H9 (cell line): Measurements from ENCODE around the gene DERL2. TPM values are rescaled to one million over a fixed set of nuclear protein-coding genes. Genes with fewer than 3 reads are reported as not detected.
A peak's percentile ranks its signal among the peaks of the same experiment; 100 is the strongest.

Experiments
- DNase-seq: peaks from one replicate; pipeline ENCODE4 v3.0.0-alpha.2; 2017
- H2AFZ ChIP-seq: one replicate; pipeline ENCODE4 v1.6.1; 2013; ENCODE audit warnings: mild to moderate bottlenecking, low read length, control low read depth, moderate library complexity
- H2AK5ac ChIP-seq: 2 replicates; pipeline ENCODE4 v1.6.1; 2013; ENCODE audit warnings: low read length, control low read depth, mixed read lengths; ENCODE audit not compliant: insufficient read length
- H2BK120ac ChIP-seq: one replicate; pipeline ENCODE4 v1.6.1; 2013; ENCODE audit warnings: low read depth, mild to moderate bottlenecking, low read length, control low read depth, inconsistent platforms; ENCODE audit not compliant: poor library complexity, severe bottlenecking
- H2BK12ac ChIP-seq: 2 replicates; pipeline ENCODE4 v1.6.1; 2013; ENCODE audit warnings: low read length, control low read depth, mixed read lengths, low read depth; ENCODE audit not compliant: insufficient read length
- H2BK15ac ChIP-seq: 2 replicates; pipeline ENCODE4 v1.6.1; 2013; ENCODE audit warnings: low read depth, low read length, control low read depth
- H2BK20ac ChIP-seq: one replicate; pipeline ENCODE4 v1.6.1; 2013; ENCODE audit warnings: low read depth, mild to moderate bottlenecking, low read length, control low read depth, inconsistent platforms; ENCODE audit not compliant: poor library complexity, severe bottlenecking
- H2BK5ac ChIP-seq: 2 replicates; pipeline ENCODE4 v1.6.1; 2013; ENCODE audit warnings: low read length, control low read depth, mixed read lengths; ENCODE audit not compliant: insufficient read length
- H3K14ac ChIP-seq: 2 replicates; pipeline ENCODE4 v1.6.1; 2013; ENCODE audit warnings: low read length, control low read depth; ENCODE audit not compliant: insufficient read depth
- H3K18ac ChIP-seq: 2 replicates; pipeline ENCODE4 v1.6.1; 2013; ENCODE audit warnings: low read depth, mild to moderate bottlenecking, mixed read lengths, low read length, control low read depth; ENCODE audit not compliant: insufficient read length
- H3K23ac ChIP-seq: 2 replicates; pipeline ENCODE4 v1.6.1; 2013; ENCODE audit warnings: low read length, control low read depth, mixed read lengths, low read depth; ENCODE audit not compliant: insufficient read length
- H3K23me2 ChIP-seq: 2 replicates; pipeline ENCODE4 v1.6.1; 2013; ENCODE audit warnings: low read depth, mild to moderate bottlenecking, mixed read lengths, low read length, control low read depth; ENCODE audit not compliant: insufficient read length, poor library complexity, severe bottlenecking
- H3K27ac ChIP-seq: 2 replicates; pipeline ENCODE4 v1.5.1; 2013; ENCODE audit warnings: low read length, control low read depth, mixed read lengths, low read depth; ENCODE audit not compliant: insufficient read length
- H3K27me3 ChIP-seq: 2 replicates; pipeline ENCODE4 v1.6.1; 2013; ENCODE audit warnings: low read length, control low read depth, inconsistent platforms; ENCODE audit not compliant: insufficient read depth
- H3K4ac ChIP-seq: 2 replicates; pipeline ENCODE4 v1.6.1; 2013; ENCODE audit warnings: low read depth, mild to moderate bottlenecking, control low read depth, inconsistent platforms, low read length, moderate library complexity
- H3K4me1 ChIP-seq: 2 replicates; pipeline ENCODE4 v1.6.1; 2013; ENCODE audit warnings: low read length, control low read depth, inconsistent platforms; ENCODE audit not compliant: insufficient read depth
- H3K4me2 ChIP-seq: 2 replicates; pipeline ENCODE4 v1.6.1; 2013; ENCODE audit warnings: low read length, control low read depth, mixed read lengths; ENCODE audit not compliant: insufficient read length, insufficient read depth
- H3K56ac ChIP-seq: 2 replicates; pipeline ENCODE4 v1.6.1; 2013; ENCODE audit warnings: low read depth, mild to moderate bottlenecking, mixed read lengths, low read length, control low read depth; ENCODE audit not compliant: insufficient read length
- H3K79me1 ChIP-seq: 2 replicates; pipeline ENCODE4 v1.6.1; 2013; ENCODE audit warnings: low read depth, mild to moderate bottlenecking, moderate library complexity, low read length, control low read depth, inconsistent platforms; ENCODE audit not compliant: insufficient read depth, poor library complexity, severe bottlenecking
- H3K79me2 ChIP-seq: 2 replicates; pipeline ENCODE4 v1.6.1; 2013; ENCODE audit warnings: low read length, control low read depth, inconsistent platforms; ENCODE audit not compliant: insufficient read depth
- H3K9ac ChIP-seq: 2 replicates; pipeline ENCODE4 v1.6.1; 2013; ENCODE audit warnings: low read length, control low read depth, mixed read lengths; ENCODE audit not compliant: insufficient read length; ENCODE audit errors: extremely low read depth
- H3K9me3 ChIP-seq: one replicate; pipeline ENCODE4 v1.6.1; 2013; ENCODE audit warnings: low read depth, low read length, inconsistent platforms; ENCODE audit not compliant: control insufficient read depth
- H3T11ph ChIP-seq: one replicate; pipeline ENCODE4 v1.6.1; 2013; ENCODE audit warnings: mild to moderate bottlenecking, low read length, control low read depth, inconsistent platforms
- H4K20me1 ChIP-seq: one replicate; pipeline ENCODE4 v1.6.1; 2013; ENCODE audit not compliant: control insufficient read depth, insufficient read length, insufficient read depth
- H4K5ac ChIP-seq: 2 replicates; pipeline ENCODE4 v1.6.1; 2013; ENCODE audit warnings: low read depth, mild to moderate bottlenecking, mixed read lengths, low read length, control low read depth; ENCODE audit not compliant: insufficient read length
- H4K8ac ChIP-seq: replicated peaks from 2 replicates; pipeline ENCODE4 v1.6.1; 2013; ENCODE audit warnings: low read length, control low read depth, mixed read lengths, low read depth; ENCODE audit not compliant: insufficient read length
- H4K91ac ChIP-seq: 2 replicates; pipeline ENCODE4 v1.6.1; 2013; ENCODE audit warnings: low read depth, mild to moderate bottlenecking, moderate library complexity, mixed read lengths, low read length, control low read depth; ENCODE audit not compliant: insufficient read length
- H3K27ac Mint-ChIP-seq, 3 experiments: 2 replicates in 2 of 3; 3 replicates in 1 of 3; pipeline ENCODE4 v1.8.0; 2020 to 2021; ENCODE audit warnings: mixed read lengths in 3 of 3, mild to moderate bottlenecking in 1 of 3, moderate library complexity in 1 of 3
- H3K27me3 Mint-ChIP-seq: 2 replicates; pipeline ENCODE4 v1.8.0; 2021; ENCODE audit warnings: low read depth, mild to moderate bottlenecking, moderate library complexity, mixed read lengths
- H3K36me3 Mint-ChIP-seq, 3 experiments: 2 replicates in 2 of 3; 3 replicates in 1 of 3; pipeline ENCODE4 v1.8.0; 2020 to 2021; ENCODE audit warnings: low read depth in 3 of 3, mixed read lengths in 3 of 3; ENCODE audit not compliant: insufficient read depth in 1 of 3
- H3K4me1 Mint-ChIP-seq, 2 experiments: 2 replicates each; pipeline ENCODE4 v1.8.0; 2020; ENCODE audit warnings: mixed read lengths in 2 of 2
- H3K4me3 Mint-ChIP-seq, 2 experiments: 2 replicates in 1 of 2; 3 replicates in 1 of 2; pipeline ENCODE4 v1.8.0; 2020 to 2021; ENCODE audit warnings: mild to moderate bottlenecking in 2 of 2, mixed read lengths in 2 of 2, moderate library complexity in 1 of 2
- H3K9me3 Mint-ChIP-seq, 2 experiments: 2 replicates in 1 of 2; 3 replicates in 1 of 2; pipeline ENCODE4 v1.8.0; 2020; ENCODE audit warnings: mild to moderate bottlenecking in 2 of 2, mixed read lengths in 2 of 2, moderate library complexity in 1 of 2
- CTCF ChIP-seq: fragments of 200-600 bp; sonication (generic); conservative IDR thresholded peaks from 3 replicates; pipeline ENCODE4 v1.8.0; 2021; ENCODE audit warnings: antibody characterized with exemption, mild to moderate bottlenecking
- WGBS: extraction: QIAGEN DNeasy Blood & Tissue Kit; methylation state at CpG from one replicate; pipeline ENCODE4 v1.1.7; 2013; ENCODE audit warnings: missing lambda C conversion rate, low lambda C conversion rate, mixed read lengths; ENCODE audit not compliant: insufficient read length; ENCODE audit errors: extremely low coverage; 5-methylcytosine and 5-hydroxymethylcytosine counted together
- total RNA-seq: library from RNA; stranded (reverse); gene quantifications from 2 replicates; pipeline ENCODE4 v1.2.1, GENCODE V29; 2021

Gene DERL2
- total RNA-seq, 1 experiment from 2014 or later = 83.2 TPM

GRCh38 chr17:5500589-5501391 lies 14.8 kb upstream of the DERL2 start:
- Histone ChIP-seq H3T11ph (no peak overlapping the region), H3K4me1 (no peaks in the 10 kb centered on the region), H3K56ac (no peak overlapping the region), H3K79me2 (no peaks in the 10 kb centered on the region), H3K18ac (peak overlapping the region; percentile 68), H2BK15ac (no peak overlapping the region), H3K9ac (no peak overlapping the region), H3K14ac (no peak overlapping the region), H3K23ac (no peak overlapping the region), H3K79me1 (no peaks in the 10 kb centered on the region), H3K27ac (no peak overlapping the region), H3K4me2 (peak overlapping the region; percentile 72), H2AFZ (no peak overlapping the region), H3K27me3 (peaks cover 5% of the 10 kb centered on the region; the same call in 1 of the 2 replicates), H4K5ac (no peak overlapping the region), H3K4ac (no peak overlapping the region), H3K23me2 (peaks cover 11% of the 10 kb centered on the region), H4K20me1 (no peaks in the 10 kb centered on the region), H2BK12ac (no peak overlapping the region), H2BK20ac (no peak overlapping the region), H4K8ac (no peak overlapping the region), H2AK5ac (no peak overlapping the region), H4K91ac (no peak overlapping the region), H2BK120ac (no peak overlapping the region), H3K9me3 (no peaks in the 10 kb centered on the region), H2BK5ac (no peak overlapping the region)
- peaks cover 0 to 2% (median 0%) of the 10 kb centered on the region in 3 experiments; a peak in 1 of 7 replicates for H3K36me3 Mint-ChIP-seq
- DNase-seq = peak; percentile 100
- no CpG with 5 or more reads among the region's 67 CpGs for WGBS
- peak overlapping the region; percentile 79 to 93 for H3K4me3 Mint-ChIP-seq
- TF ChIP-seq CTCF = no peak
- peaks cover 14 to 17% of the 10 kb centered on the region in 2 experiments for H3K4me1 Mint-ChIP-seq
- H3K27me3 Mint-ChIP-seq = peaks cover 64% of the 10 kb centered on the region
- peaks cover 0 to 4% of the 10 kb centered on the region in 2 experiments; a peak in 1 of 5 replicates for H3K9me3 Mint-ChIP-seq
- H3K27ac Mint-ChIP-seq = no peak overlapping the region
